ENCODE measurements around the gene TBX4.

The TBX4 gene

DNA sequence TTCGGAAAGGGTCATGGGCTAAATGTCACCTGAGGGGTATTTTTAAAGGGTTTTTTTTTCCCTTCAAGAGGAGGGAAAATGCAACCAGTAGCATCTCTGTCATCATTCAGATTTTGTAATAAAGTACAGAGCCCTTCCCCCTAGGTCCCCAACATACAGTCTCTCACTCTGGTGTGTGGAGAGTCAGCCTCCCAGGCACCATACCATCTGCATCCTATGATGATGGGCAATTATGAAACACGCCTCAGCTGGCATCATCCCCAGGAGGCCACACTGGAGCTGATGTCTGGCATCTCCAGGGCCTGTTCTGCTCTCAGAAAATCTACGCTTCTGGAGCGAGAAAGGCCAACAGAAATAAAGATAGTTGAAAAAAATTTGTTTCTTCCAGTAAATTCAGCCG is 32.0 kb downstream of the TBX4 start:
- H3K9me2 ChIP-seq (replicated peaks; ENCODE audit: insufficient read depth, low read length): no peaks in the 10 kb centered on the region
- no peak overlapping the region for H2AFZ ChIP-seq (ENCODE audit: low read depth, low read length, severe bottlenecking)
- no peaks in the 10 kb centered on the region for H3K27me3 ChIP-seq (ENCODE audit: low read length)
- no peaks in the 10 kb centered on the region for H3K9me3 ChIP-seq (ENCODE audit: insufficient read depth, low read length)
- H3K4me2 ChIP-seq (ENCODE audit: low read depth, low read length, poor library complexity, severe bottlenecking): no peak overlapping the region
- H4K20me1 ChIP-seq (ENCODE audit: low read depth, low read length): no peaks in the 10 kb centered on the region
- H3F3A ChIP-seq (ENCODE audit: insufficient read depth): no peaks in the 10 kb centered on the region
- no peak overlapping the region for H3K27ac ChIP-seq (ENCODE audit: low read depth, low read length)
- H3K36me3 ChIP-seq (ENCODE audit: low read length): no peaks in the 10 kb centered on the region
- H3K79me2 ChIP-seq (ENCODE audit: insufficient read depth, low read length): no peaks in the 10 kb centered on the region
- no peak overlapping the region for H3K4me3 ChIP-seq (ENCODE audit: insufficient read depth, low read length, poor library complexity, severe bottlenecking)
- no peak for TF ChIP-seq EZH2phosphoT487 (conservative IDR thresholded peaks at IDR 0.05; ENCODE audit: low read length)
- TF ChIP-seq, protein P1, sequence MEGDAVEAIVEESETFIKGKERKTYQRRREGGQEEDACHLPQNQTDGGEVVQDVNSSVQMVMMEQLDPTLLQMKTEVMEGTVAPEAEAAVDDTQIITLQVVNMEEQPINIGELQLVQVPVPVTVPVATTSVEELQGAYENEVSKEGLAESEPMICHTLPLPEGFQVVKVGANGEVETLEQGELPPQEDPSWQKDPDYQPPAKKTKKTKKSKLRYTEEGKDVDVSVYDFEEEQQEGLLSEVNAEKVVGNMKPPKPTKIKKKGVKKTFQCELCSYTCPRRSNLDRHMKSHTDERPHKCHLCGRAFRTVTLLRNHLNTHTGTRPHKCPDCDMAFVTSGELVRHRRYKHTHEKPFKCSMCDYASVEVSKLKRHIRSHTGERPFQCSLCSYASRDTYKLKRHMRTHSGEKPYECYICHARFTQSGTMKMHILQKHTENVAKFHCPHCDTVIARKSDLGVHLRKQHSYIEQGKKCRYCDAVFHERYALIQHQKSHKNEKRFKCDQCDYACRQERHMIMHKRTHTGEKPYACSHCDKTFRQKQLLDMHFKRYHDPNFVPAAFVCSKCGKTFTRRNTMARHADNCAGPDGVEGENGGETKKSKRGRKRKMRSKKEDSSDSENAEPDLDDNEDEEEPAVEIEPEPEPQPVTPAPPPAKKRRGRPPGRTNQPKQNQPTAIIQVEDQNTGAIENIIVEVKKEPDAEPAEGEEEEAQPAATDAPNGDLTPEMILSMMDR (IDR thresholded peaks at IDR 0.05; ENCODE audit: insufficient read depth, low read length, poor library complexity, severe bottlenecking): no peak
- H3K9ac ChIP-seq (ENCODE audit: low read length): no peak overlapping the region

DNA sequence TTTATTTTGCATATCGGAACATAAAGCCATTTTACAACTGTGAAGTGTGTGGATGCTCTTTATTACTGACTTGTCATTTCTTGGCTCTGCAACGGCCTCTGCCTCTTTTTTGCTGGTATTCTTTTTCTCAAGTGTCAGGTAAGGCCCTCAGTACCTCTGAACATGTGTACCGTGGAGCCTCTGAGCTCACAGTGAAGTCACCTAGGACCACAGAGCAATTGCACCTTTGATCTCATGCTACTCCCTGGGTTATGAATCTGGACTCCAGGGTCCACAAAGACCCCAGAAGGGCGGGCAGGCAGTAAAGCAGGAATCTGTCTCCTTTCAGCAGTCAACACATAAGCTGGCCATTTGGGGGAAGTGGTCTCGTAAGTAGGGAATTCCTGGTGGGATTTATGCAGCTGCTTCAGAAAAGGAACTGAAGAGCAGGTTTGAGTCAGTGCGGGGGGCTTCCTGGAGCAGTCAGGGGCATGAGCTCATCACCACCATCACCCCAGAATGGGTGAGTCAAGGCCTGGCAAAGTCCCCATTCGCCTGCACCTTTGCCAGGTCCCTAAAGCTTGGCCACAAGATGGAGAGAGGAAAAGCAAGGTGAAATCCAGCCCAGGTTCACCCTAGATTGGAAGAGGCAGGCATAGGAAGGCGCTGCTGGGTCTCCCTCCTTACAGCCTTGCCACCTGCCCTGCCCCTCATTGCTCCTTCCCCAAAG is 33.0 kb downstream of the TBX4 start:
- Histone ChIP-seq H3K36me3 (ENCODE audit: low read length) (no peaks in the 10 kb centered on the region), H3K27me3 (ENCODE audit: low read length) (no peaks in the 10 kb centered on the region), H4K20me1 (ENCODE audit: low read depth, low read length) (no peaks in the 10 kb centered on the region), H3K27ac (ENCODE audit: low read depth, low read length) (no peak overlapping the region), H3K9me2 (replicated peaks; ENCODE audit: insufficient read depth, low read length) (no peaks in the 10 kb centered on the region), H3K9me3 (ENCODE audit: insufficient read depth, low read length) (no peaks in the 10 kb centered on the region), H3K9ac (ENCODE audit: low read length) (no peak overlapping the region), H3K4me3 (ENCODE audit: insufficient read depth, low read length, poor library complexity, severe bottlenecking) (no peak overlapping the region), H3F3A (ENCODE audit: insufficient read depth) (no peaks in the 10 kb centered on the region), H3K79me2 (ENCODE audit: insufficient read depth, low read length) (no peaks in the 10 kb centered on the region), H3K4me2 (ENCODE audit: low read depth, low read length, poor library complexity, severe bottlenecking) (no peak overlapping the region), H2AFZ (ENCODE audit: low read depth, low read length, severe bottlenecking) (no peak overlapping the region)
- TF ChIP-seq, protein P1 (IDR thresholded peaks at IDR 0.05; ENCODE audit: insufficient read depth, low read length, poor library complexity, severe bottlenecking): no peak
- TF ChIP-seq EZH2phosphoT487 (conservative IDR thresholded peaks at IDR 0.05; ENCODE audit: low read length): no peak

DNA sequence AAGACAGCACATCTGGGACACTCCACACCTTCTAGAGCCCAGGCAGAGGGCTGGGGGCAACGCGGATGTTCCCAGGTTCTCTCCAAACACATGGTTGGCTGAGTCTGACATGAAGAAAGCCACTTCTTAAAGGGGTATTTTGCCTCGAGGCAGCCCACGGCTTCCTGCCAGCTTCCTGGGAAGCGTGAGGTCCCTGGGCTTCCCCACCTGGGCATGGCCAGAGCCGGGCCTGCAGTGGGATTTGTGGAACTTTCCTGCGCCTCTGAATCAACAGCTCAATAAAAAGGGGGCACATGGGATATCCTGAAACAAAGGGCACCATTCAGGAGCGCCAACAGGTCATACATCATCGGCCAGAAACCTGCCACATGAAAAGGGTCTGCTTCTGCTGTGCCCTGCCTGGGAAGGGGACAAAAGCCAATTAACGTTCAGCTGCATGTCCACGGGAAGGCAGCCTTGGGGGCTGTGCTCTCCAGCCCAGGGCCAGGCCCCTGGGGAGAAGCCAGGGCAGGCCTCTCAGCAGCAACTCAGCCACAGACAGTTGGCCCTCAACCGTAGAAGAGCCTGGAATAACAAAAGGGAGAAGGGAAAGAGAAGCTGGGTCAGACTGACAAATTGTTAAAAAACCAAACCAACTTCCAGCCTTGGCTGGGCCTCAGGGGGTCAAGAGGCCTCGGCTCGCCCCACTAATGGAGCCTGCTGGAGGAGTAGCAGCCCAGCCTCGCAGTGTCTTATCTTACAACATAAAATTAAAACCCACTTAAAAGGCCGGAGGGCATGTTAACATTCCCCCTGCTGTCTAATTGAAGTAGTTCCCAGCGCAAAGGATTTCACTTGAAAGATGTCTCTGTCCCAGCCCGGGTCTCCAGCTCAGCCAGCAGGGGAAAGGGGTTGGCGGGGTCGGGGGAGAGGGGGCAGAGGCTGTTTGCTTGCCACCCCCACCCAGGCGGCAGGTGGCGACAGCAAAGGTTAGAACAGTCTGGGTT is 34.2 kb downstream of the TBX4 start:
- H4K20me1 ChIP-seq (ENCODE audit: low read depth, low read length): no peaks in the 10 kb centered on the region
- no peak overlapping the region for H3K4me3 ChIP-seq (ENCODE audit: insufficient read depth, low read length, poor library complexity, severe bottlenecking)
- no peak overlapping the region for H3K4me2 ChIP-seq (ENCODE audit: low read depth, low read length, poor library complexity, severe bottlenecking)
- TF ChIP-seq, protein P1 (IDR thresholded peaks at IDR 0.05; ENCODE audit: insufficient read depth, low read length, poor library complexity, severe bottlenecking): no peak
- no peak for TF ChIP-seq EZH2phosphoT487 (conservative IDR thresholded peaks at IDR 0.05; ENCODE audit: low read length)
- no peaks in the 10 kb centered on the region for H3K79me2 ChIP-seq (ENCODE audit: insufficient read depth, low read length)
- no peak overlapping the region for H2AFZ ChIP-seq (ENCODE audit: low read depth, low read length, severe bottlenecking)
- H3K9me2 ChIP-seq (replicated peaks; ENCODE audit: insufficient read depth, low read length): no peaks in the 10 kb centered on the region
- H3K9me3 ChIP-seq (ENCODE audit: insufficient read depth, low read length): no peaks in the 10 kb centered on the region
- no peak overlapping the region for H3K27ac ChIP-seq (ENCODE audit: low read depth, low read length)
- H3K36me3 ChIP-seq (ENCODE audit: low read length): no peaks in the 10 kb centered on the region
- H3K9ac ChIP-seq (ENCODE audit: low read length): no peak overlapping the region
- no peaks in the 10 kb centered on the region for H3F3A ChIP-seq (ENCODE audit: insufficient read depth)
- no peaks in the 10 kb centered on the region for H3K27me3 ChIP-seq (ENCODE audit: low read length)
